Epithelial cell of alveolus of lung (primary cell): ENCODE results near the gene ACADSB. TPM values are rescaled to one million over a fixed set of nuclear protein-coding genes. Genes with fewer than 3 reads are reported as not detected.

Source experiments
- total RNA-seq: library from RNA; depleted of rRNA; stranded (reverse); fragments of >200 nt; gene quantifications from 2 replicates; pipeline ENCODE4 v1.2.1, GENCODE V29; 2015

ACADSB gene
- total RNA-seq = 2.8 and 6.1 TPM in 2 replicates

DNA sequence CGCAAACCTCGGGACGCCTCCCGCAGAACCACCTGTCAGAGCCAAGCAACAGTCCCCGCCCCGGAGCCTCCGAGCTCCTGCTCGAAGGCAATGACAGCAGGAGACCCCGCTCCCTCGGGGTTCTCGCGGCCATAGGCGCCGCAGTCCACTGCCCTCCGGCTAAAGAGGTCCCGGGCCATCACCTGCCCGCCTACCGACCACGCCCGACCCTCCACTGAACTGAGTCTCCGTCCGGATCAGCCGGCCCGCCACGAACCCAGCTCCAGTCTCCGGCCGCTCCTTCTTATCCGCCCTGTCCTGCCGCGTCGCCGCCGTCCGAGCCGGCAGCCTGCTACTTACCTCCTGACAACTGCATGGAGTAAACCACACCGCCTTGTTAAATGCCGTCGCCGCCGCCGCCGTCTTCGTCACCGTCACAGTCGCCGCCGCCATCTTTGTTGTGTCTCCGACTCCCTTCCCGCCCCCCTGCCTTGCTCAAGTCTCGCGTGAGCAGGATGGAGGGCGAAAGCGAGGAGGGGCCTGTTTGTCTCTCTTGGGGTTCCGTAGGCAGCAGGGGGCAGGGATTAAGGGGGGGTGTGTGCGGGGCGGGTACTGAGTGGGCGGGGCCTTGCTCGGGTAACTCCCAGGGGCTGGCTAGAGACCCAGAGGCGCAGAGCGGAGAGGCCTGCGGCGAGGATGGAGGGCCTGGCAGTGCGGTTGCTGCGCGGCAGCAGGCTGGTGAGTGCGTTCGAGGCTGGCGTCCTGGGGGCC is at the start of gene ACADSB, which contains the start of gene IKZF5:
Gene ACADSB, plus strand, starts transcription at position 652 of the 750 bp plus-strand sequence. Its CDS starts 24 bp downstream, at position 676.
Gene IKZF5, minus strand, starts transcription at position 441 of the 750 bp plus-strand sequence. CDS start 10,170 bp downstream, outside the sequence.

DNA sequence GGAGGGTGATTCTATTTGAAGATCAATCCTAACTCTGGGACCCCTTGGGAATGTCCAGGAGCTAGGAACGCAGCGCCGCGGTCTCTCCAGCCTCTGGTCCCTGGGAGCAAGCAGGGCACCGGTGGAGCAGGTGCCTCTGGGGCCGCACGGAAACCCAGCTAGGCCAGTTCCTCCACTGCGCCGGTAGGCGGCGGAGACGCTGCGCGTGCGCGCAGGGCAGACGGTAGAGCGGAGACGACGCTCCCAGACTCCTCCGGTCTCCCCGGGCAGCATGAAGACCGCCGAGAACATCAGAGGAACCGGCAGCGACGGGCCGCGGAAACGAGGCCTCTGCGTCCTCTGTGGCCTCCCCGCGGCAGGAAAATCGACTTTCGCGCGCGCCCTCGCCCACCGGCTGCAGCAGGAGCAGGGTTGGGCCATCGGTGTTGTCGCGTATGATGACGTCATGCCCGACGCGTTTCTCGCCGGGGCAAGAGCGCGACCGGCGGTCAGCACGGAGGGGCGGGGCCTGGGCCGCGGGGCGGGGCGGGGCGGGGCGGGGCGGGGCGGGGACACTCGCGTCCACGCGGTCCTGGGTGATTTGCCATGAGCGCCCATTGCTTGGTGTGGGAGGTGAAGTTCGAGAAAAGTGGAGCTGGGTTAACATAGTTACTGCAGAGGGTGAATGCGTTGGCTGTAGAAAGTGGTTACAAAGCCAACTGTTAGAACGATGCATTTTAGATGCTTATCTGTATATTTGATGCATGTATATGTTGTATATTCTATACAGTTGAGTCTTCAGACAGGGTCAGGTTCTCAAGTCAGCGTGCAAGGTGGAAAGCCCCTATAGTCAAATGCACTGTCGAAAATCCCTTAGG is 28.4 kb upstream of the ACADSB start, which contains the start of gene PSTK:
Gene PSTK, plus strand, starts transcription at position 193 of the 857 bp plus-strand sequence. Its CDS starts 79 bp downstream, at position 272.

Other genes starting within 250 kb of the ACADSB start
- gene CUZD1, start 163.1 kb upstream of the ACADSB start, total RNA-seq = 0.08 and 0.13 TPM in 2 replicates
- 2.2 and 2.8 TPM in 2 replicates for gene FAM24B, start 129.4 kb upstream of the ACADSB start, total RNA-seq
- gene FAM24A, start 98.4 kb upstream of the ACADSB start, total RNA-seq = not detected in 2 replicates
- 5.1 and 6.1 TPM in 2 replicates for gene C10orf88, start 54.8 kb upstream of the ACADSB start, total RNA-seq
- gene PSTK, start 28.6 kb upstream of the ACADSB start, total RNA-seq = 4.9 and 5.7 TPM in 2 replicates
- gene IKZF5, start 211 bp upstream of the ACADSB start, total RNA-seq = 1.9 and 7.7 TPM in 2 replicates
- not detected in 2 replicates for gene HMX3, start 127.0 kb downstream of the ACADSB start, total RNA-seq
- gene HMX2, start 139.1 kb downstream of the ACADSB start, total RNA-seq = not detected in 2 replicates
- 116 and 131 TPM in 2 replicates for gene BUB3, start 145.4 kb downstream of the ACADSB start, total RNA-seq